Bronchial epithelial cell (primary cell): ENCODE measurements around the gene CDH22. TPM values are rescaled to one million over a fixed set of nuclear protein-coding genes. Genes with fewer than 3 reads are reported as not detected.

Experiments
- DNase-seq: peaks from one replicate; pipeline ENCODE4 v3.0.0-alpha.2; 2010; ENCODE audit warnings: low read depth
- FAIRE-seq: peaks from 2 replicates; lab custom pipeline; 2011; peaks lifted over from hg19 to GRCh38; lab: Jason Lieb, UNC
- H3K27me3 ChIP-seq: 2 replicates; pipeline ENCODE4 v1.5.1; 2011; ENCODE audit warnings: low read length; ENCODE audit not compliant: control insufficient read depth, insufficient read depth
- H3K36me3 ChIP-seq: 2 replicates; pipeline ENCODE4 v1.5.1; 2011; ENCODE audit warnings: low read length; ENCODE audit not compliant: control insufficient read depth, insufficient read depth
- H3K4me3 ChIP-seq: 2 replicates; pipeline ENCODE4 v1.5.1; 2011; ENCODE audit warnings: mild to moderate bottlenecking, low read depth, low read length, control low read depth
- total RNA-seq: library from RNA; depleted of rRNA; stranded (reverse); fragments of >200 nt; gene quantifications from 2 replicates; pipeline ENCODE4 v1.2.1, GENCODE V29; 2014
- TF ChIP-seq, protein P1 (sequence below): IDR thresholded peaks from 2 replicates; pipeline ENCODE4 v1.5.1; 2011; ENCODE audit warnings: mild to moderate bottlenecking, moderate library complexity, low read length, control low read depth, inconsistent platforms; ENCODE audit not compliant: insufficient read depth, severe bottlenecking

CDH22 gene
- total RNA-seq, 1 donor from 2014 or later: not detected

DNA sequence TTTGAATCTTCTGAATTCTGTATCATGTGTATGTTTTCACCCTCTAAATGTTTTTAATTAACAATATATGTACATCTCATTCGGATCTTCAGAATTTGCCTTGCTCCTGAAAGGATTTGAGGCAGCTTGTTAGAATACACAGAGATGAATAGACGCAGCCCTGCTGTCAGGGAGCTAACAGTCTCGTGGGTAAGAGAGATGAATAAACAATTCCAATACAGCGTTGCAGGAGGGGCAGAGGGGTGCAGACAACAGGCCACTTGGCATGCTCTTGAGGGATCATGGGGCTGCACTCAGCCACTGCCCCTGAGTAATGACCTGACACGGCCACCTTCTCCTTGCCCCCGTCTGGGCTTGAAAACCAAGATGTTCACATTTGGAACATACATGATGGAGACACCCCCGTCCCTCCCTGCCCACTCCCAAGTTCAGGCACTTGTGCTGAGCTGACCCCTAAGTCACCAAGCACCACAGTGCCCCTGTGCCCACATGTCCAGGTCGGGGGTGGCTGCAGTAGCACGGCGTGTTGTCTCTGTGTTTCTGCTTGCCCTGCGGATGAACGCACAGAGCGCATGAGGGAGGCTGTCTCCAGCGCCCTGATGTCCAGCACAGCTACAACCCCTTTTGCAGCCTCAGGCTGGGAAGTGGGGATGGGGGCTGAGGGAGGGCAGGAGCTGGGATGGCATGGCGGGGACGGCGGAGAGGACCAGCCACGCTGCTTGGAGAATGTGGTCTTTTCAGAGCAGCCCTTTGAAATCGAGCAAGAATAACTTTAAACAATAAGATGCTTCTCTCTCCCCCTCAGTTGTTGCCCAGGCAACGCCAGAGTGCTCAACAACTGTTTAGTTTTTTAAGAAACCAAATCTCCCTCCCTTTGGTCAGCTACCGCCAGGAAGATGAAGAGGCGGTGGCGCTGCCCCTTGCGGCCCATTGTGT lies 33.0 kb upstream of the CDH22 start:
- FAIRE-seq: no peak
- DNase-seq: no peak
- peaks cover 34% of the 10 kb centered on the region for H3K27me3 ChIP-seq

DNA sequence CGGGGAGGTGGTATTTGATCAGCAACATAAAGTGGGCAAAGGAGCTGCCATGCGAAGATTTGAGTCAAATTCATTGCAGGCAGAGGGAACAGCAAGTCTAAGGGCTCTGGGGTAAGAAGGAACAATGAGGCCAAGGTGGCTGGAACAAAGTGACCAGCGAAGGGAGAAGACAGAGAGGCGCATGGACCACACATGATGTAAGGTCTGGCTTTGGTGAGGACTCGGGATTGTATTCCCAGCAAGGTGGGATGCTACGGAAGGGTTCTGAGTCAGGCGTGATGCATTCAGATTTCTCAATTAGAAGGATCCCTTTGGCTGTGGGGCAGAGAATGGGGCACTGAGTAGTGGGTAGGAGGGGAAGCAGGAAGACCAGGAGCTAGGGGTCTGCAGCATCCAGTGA lies 30.7 kb upstream of the CDH22 start:
- Histone ChIP-seq H3K4me3 (no peak overlapping the region), H3K27me3 (peaks cover 31% of the 10 kb centered on the region), H3K36me3 (no peaks in the 10 kb centered on the region)
- TF ChIP-seq, protein P1, sequence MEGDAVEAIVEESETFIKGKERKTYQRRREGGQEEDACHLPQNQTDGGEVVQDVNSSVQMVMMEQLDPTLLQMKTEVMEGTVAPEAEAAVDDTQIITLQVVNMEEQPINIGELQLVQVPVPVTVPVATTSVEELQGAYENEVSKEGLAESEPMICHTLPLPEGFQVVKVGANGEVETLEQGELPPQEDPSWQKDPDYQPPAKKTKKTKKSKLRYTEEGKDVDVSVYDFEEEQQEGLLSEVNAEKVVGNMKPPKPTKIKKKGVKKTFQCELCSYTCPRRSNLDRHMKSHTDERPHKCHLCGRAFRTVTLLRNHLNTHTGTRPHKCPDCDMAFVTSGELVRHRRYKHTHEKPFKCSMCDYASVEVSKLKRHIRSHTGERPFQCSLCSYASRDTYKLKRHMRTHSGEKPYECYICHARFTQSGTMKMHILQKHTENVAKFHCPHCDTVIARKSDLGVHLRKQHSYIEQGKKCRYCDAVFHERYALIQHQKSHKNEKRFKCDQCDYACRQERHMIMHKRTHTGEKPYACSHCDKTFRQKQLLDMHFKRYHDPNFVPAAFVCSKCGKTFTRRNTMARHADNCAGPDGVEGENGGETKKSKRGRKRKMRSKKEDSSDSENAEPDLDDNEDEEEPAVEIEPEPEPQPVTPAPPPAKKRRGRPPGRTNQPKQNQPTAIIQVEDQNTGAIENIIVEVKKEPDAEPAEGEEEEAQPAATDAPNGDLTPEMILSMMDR: no peak
- DNase-seq: no peak
- no peak for FAIRE-seq

More for the DNA sequence above, 33.0 kb upstream of the CDH22 start:
- Histone ChIP-seq H3K4me3 (no peak overlapping the region), H3K36me3 (no peaks in the 10 kb centered on the region)
- TF ChIP-seq, protein P1: no peak

GRCh38 chr20:46336735-46337134 lies 28.4 kb upstream of the CDH22 start:
- Histone ChIP-seq H3K27me3 (peaks cover 15% of the 10 kb centered on the region), H3K4me3 (no peak overlapping the region), H3K36me3 (no peaks in the 10 kb centered on the region)
- DNase-seq (no peak), FAIRE-seq (no peak)
- TF ChIP-seq, protein P1: no peak

- no peaks in the 10 kb centered on the region for H3K36me3 ChIP-seq
- no peak for FAIRE-seq
- peaks cover 8% of the 10 kb centered on the region for H3K27me3 ChIP-seq
These were observed 26.1 kb upstream of the CDH22 start for GRCh38 chr20:46334303-46334904.

DNA sequence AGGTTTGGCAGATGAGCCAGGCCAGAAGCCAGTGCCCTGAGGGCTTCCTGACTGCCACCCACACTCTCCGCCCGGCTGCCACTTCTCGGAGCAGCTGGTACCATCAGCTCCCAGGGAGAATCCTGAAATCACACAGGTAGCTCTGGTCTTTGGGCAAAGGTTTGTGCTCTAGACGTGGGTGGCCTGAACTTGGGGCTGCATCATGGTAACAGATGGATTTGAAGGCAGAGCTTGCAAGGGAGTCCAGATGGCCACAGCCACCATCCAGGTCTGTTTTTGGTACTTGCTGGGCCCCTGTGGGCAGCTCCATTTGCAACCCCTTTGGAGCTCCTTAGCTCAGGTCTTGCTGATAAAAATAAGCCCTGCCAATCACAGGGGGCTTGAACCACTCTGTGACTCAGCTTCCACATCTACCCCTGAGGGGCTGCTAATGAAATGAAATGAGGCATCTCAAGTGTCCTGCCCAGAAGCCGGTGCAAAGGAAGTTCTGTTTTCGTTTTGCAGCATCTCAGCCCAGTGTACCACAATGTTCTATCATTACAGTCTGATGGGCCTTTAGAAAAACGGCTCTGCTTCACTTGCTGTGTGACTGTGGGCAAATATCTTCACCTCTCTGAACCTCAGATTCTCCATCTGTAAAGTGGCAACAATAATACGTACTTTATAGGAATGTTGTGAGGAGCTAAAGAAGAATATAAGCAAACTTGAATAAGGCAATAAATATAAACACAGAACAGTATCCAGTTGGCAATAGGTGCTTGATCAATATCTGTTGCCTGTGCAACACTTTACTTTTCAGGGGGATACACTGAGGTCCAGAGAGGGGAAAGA lies 25.1 kb upstream of the CDH22 start:
- FAIRE-seq: no peak
- Histone ChIP-seq H3K27me3 (peaks cover 6% of the 10 kb centered on the region), H3K4me3 (no peak overlapping the region), H3K36me3 (no peaks in the 10 kb centered on the region)
- DNase-seq: no peak
- TF ChIP-seq, protein P1: no peak

More at GRCh38 chr20:46334303-46334904, 26.1 kb upstream of the CDH22 start:
- TF ChIP-seq, protein P1: no peak
- DNase-seq: no peak
- no peak overlapping the region for H3K4me3 ChIP-seq
